B cell (primary cell): ENCODE data around the gene TAF12. TPM values are rescaled to one million over a fixed set of nuclear protein-coding genes. Genes with fewer than 3 reads are reported as not detected.

Experiments
- ATAC-seq: fragments of 200-7000 bp; cut with Tn5 transposase; one replicate; pipeline ENCODE4 v1.10.0; 2021; ENCODE audit warnings: low read depth, mild to moderate bottlenecking, moderate number of reproducible peaks, moderate library complexity
- CTCF ChIA-PET: fragments of 350-600 bp; sonication (Branson Sonifier 250); formaldehyde crosslinking; loops from one replicate; lab custom pipeline; 2021; ENCODE audit warnings: antibody characterized with exemption, inconsistent platforms; lab: Charles Lee
- POLR2A ChIA-PET: fragments of 350-600 bp; sonication (Branson Sonifier 250); formaldehyde crosslinking; loops from one replicate; lab custom pipeline; 2021; ENCODE audit warnings: antibody characterized with exemption; lab: Charles Lee
- DNase-seq: peaks from one replicate; pipeline ENCODE4 v3.0.0; 2013
- H2AFZ ChIP-seq: 2 replicates; pipeline ENCODE4 v1.6.1; 2012; ENCODE audit warnings: mild to moderate bottlenecking, low read depth, low read length; ENCODE audit not compliant: insufficient read depth, poor library complexity, severe bottlenecking
- H3K27ac ChIP-seq, 2 donors: 1 replicate in 1 of 2; 2 replicates in 1 of 2; pipeline ENCODE4 v1.5.1; 2012 to 2013; ENCODE audit warnings: low read length in 2 of 2, mild to moderate bottlenecking in 2 of 2, moderate library complexity in 1 of 2
- H3K27me3 ChIP-seq, 4 experiments: fragments of 200-600 bp in 1 of 4; sonication (generic) in 1 of 4; replicated peaks in 1 of 4; 1 replicate in 2 of 4; 2 replicates in 2 of 4; pipeline versions ENCODE4 v1.6.1 to v1.7.0; 2013 to 2016; ENCODE audit warnings: low read length in 3 of 4, mild to moderate bottlenecking in 2 of 4, mixed read lengths in 1 of 4, moderate library complexity in 1 of 4; ENCODE audit not compliant: insufficient read depth in 4 of 4, control insufficient read depth in 3 of 4; ENCODE audit errors: control extremely low read depth in 1 of 4
- H3K36me3 ChIP-seq, 2 experiments: replicated peaks in 1 of 2; 1 replicate in 1 of 2; 2 replicates in 1 of 2; pipeline versions ENCODE4 v1.6.1 to v1.7.1; 2013; ENCODE audit warnings: low read length in 1 of 2; ENCODE audit not compliant: insufficient read depth in 2 of 2, control insufficient read depth in 1 of 2; ENCODE audit errors: control extremely low read depth in 1 of 2, extremely low read depth in 1 of 2
- H3K4me1 ChIP-seq, 2 donors: fragments of 200-600 bp in 1 of 2; sonication (generic) in 1 of 2; 1 replicate in 1 of 2; 2 replicates in 1 of 2; pipeline versions ENCODE4 v1.5.1 to v1.6.1; 2013 to 2017; ENCODE audit warnings: low read length in 2 of 2; ENCODE audit not compliant: control insufficient read depth in 2 of 2, insufficient read depth in 2 of 2
- H3K4me2 ChIP-seq: replicated peaks from 2 replicates; pipeline ENCODE3; 2012; ENCODE audit warnings: mild to moderate bottlenecking, low read depth, low read length; ENCODE audit not compliant: poor library complexity, severe bottlenecking
- H3K4me3 ChIP-seq, 5 experiments: fragments of 200-600 bp in 1 of 5; sonication (generic) in 1 of 5; 1 replicate in 3 of 5; 2 replicates in 2 of 5; pipeline versions ENCODE4 v1.5.1 to v1.7.0; 2011 to 2016; ENCODE audit warnings: low read length in 4 of 5, mild to moderate bottlenecking in 4 of 5, low read depth in 2 of 5, control low read depth in 1 of 5, moderate library complexity in 1 of 5; ENCODE audit not compliant: insufficient read depth in 1 of 5; ENCODE audit errors: control extremely low read depth in 1 of 5, extremely low read depth in 1 of 5
- H3K79me2 ChIP-seq: fragments of 200-600 bp; sonication (generic); one replicate; pipeline ENCODE4 v1.6.0; 2016; ENCODE audit warnings: low read length; ENCODE audit not compliant: control insufficient read depth, insufficient read depth
- H3K9ac ChIP-seq: fragments of 200-600 bp; sonication (generic); 2 replicates; pipeline ENCODE4 v1.6.1; 2017; ENCODE audit warnings: mild to moderate bottlenecking, low read length, moderate library complexity
- H3K9me3 ChIP-seq, 3 donors: one replicate each; pipeline versions ENCODE4 v1.6.1 to v1.7.1; 2013; ENCODE audit warnings: low read length in 2 of 3; ENCODE audit not compliant: control insufficient read depth in 2 of 3, insufficient read depth in 1 of 3; ENCODE audit errors: control extremely low read depth in 1 of 3
- H4K20me1 ChIP-seq: 2 replicates; pipeline ENCODE4 v1.6.0; 2012; ENCODE audit warnings: mild to moderate bottlenecking, low read length; ENCODE audit not compliant: insufficient read depth, control insufficient read depth, poor library complexity, severe bottlenecking
- H3K27ac Mint-ChIP-seq: one replicate; pipeline ENCODE4 v1.8.0; 2021; ENCODE audit warnings: mixed read lengths
- H3K27me3 Mint-ChIP-seq: one replicate; pipeline ENCODE4 v1.8.0; 2021; ENCODE audit warnings: mixed read lengths
- H3K4me1 Mint-ChIP-seq: one replicate; pipeline ENCODE4 v1.8.0; 2021; ENCODE audit warnings: mixed read lengths
- H3K4me3 Mint-ChIP-seq: one replicate; pipeline ENCODE4 v1.8.0; 2021; ENCODE audit warnings: mixed read lengths
- H3K9me3 Mint-ChIP-seq: one replicate; pipeline ENCODE4 v1.8.0; 2022; ENCODE audit warnings: mixed read lengths; ENCODE audit not compliant: insufficient read depth
- EZH2 ChIP-seq: IDR thresholded peaks from 2 replicates; pipeline ENCODE4 v1.6.1; 2012; ENCODE audit warnings: borderline replicate concordance, low read depth, mild to moderate bottlenecking, moderate library complexity, low read length; ENCODE audit not compliant: insufficient read depth, poor library complexity, severe bottlenecking
- WGBS: methylation state at CpG from one replicate; pipeline ENCODE4 v1.1.5; 2013; ENCODE audit warnings: missing lambda C conversion rate; ENCODE audit not compliant: insufficient coverage; 5-methylcytosine and 5-hydroxymethylcytosine counted together
- intact Hi-C: fragments of 100-400 bp; cut with micrococcal nuclease; formaldehyde crosslinking; loops from one replicate; pipeline ENCODE4 v1.10.0; 2022
- polyA plus RNA-seq: library from polyadenylated mRNA; depleted of rRNA; stranded (reverse); fragments of >200 nt; gene quantifications from 2 replicates; pipeline ENCODE4 v1.2.3, GENCODE V29; 2012
- total RNA-seq, 2 donors: library from RNA; stranded (reverse); fragments of 120-200 nt in 1 of 2; gene quantifications; 1 replicate in 1 of 2; 2 replicates in 1 of 2; pipeline versions ENCODE4 v1.2.3 to v1.2.4, GENCODE V29; 2013 to 2022
- TF ChIP-seq, protein P1 (sequence below): fragments of 200-600 bp; IDR thresholded peaks from one replicate; pipeline ENCODE4 v1.8.0; 2022; ENCODE audit warnings: antibody characterized with exemption, mild to moderate bottlenecking

TAF12 gene
- total and polyA plus RNA-seq, 2 donors (not counting 1 experiment from before 2014, with no cell fraction given) = 15.8 to 19.1 TPM

DNA sequence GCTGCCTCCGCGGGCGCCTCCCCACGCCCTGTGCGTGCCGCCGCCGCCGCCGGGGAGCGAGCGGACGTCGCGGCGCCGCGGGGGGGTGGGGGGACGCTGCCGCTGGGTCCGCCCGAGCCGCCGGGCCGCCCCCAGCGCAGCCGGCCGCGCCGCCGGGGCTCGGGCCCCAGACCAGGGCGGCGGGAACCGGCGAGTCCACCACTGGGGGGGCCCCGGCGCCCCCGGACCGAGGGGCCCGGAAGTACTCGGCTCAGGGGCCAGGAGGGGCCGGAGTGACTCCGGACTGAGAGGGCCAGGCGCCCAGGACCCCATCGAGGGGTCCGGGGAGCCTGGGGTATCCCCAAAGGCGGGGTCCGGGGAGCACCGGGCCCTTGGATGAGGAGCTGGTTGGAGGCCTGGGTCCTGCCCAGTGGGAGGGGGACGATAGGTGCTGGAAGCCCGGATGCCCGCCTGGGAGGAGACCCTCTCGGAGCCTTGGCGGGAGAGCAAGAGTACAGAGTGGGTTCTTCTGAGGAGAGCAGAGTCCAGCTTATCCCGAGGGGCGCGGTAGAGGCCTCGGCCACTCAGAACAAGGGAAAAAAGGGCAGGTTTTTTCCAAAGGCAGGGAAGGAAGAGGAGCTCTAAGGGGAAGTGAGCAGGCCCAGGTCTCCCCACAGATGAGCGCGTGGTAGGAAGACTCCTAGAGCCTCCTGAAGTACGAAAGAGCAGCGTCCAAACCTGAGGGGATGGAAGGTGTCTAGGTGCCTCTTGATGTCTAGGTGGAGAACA lies 26.3 kb upstream of the TAF12 start:
- peak overlapping the region; percentile 94 for H3K4me3 Mint-ChIP-seq
- peaks cover 19% of the 10 kb centered on the region for H3K4me1 Mint-ChIP-seq
- Histone ChIP-seq H3K9me3 (no peaks in the 10 kb centered on the region), H3K9ac (peak overlapping the region; percentile 94), H3K4me1 (peaks cover 5 to 24% of the 10 kb centered on the region in 2 donors), H3K27ac (peak overlapping the region; percentile 95 to 98), H3K4me2 (peak overlapping the region; percentile 96), H3K36me3 (no peaks in the 10 kb centered on the region), H2AFZ (peak overlapping the region; percentile 77), H4K20me1 (no peaks in the 10 kb centered on the region), H3K27me3 (no peaks in the 10 kb centered on the region), H3K79me2 (peaks cover 38% of the 10 kb centered on the region), H3K4me3 (peak overlapping the region; percentile 68 to 95 (median 93))
- DNase-seq = peak; percentile 82
- TF ChIP-seq EZH2 = no peak
- TF ChIP-seq, protein P1, sequence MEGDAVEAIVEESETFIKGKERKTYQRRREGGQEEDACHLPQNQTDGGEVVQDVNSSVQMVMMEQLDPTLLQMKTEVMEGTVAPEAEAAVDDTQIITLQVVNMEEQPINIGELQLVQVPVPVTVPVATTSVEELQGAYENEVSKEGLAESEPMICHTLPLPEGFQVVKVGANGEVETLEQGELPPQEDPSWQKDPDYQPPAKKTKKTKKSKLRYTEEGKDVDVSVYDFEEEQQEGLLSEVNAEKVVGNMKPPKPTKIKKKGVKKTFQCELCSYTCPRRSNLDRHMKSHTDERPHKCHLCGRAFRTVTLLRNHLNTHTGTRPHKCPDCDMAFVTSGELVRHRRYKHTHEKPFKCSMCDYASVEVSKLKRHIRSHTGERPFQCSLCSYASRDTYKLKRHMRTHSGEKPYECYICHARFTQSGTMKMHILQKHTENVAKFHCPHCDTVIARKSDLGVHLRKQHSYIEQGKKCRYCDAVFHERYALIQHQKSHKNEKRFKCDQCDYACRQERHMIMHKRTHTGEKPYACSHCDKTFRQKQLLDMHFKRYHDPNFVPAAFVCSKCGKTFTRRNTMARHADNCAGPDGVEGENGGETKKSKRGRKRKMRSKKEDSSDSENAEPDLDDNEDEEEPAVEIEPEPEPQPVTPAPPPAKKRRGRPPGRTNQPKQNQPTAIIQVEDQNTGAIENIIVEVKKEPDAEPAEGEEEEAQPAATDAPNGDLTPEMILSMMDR = no peak
- no peaks in the 10 kb centered on the region for H3K27me3 Mint-ChIP-seq
- no peaks in the 10 kb centered on the region for H3K9me3 Mint-ChIP-seq
- under 1% methylated on average over 63 of the region's 63 CpGs for WGBS
- intact Hi-C loops = loop anchor here (1.0 to 5.0 kb wide), 5 partner anchors 21 to 422 kb away; partner anchors contain the start of genes RNU11, TAF12, TRNAU1AP and YTHDF2
- peak; percentile 79 for ATAC-seq
- ChIA-PET POLR2A (interaction anchor here (0.8 to 3.2 kb wide), 9 partner anchors 20 to 512 kb away, joined by 4 to 67 read pairs (median 6); partner anchors contain the start of genes MED18, RCC1, RNU11 and SRSF4), CTCF (interaction anchor here (1.5 to 3.8 kb wide), 5 partner anchors 21 to 208 kb away, joined by 5 to 23 read pairs (median 8); partner anchors contain the start of genes RNU11, TAF12 and YTHDF2)
- H3K27ac Mint-ChIP-seq = peak overlapping the region; percentile 99
